Muscle layer of duodenum (tissue), 2 donors: Measurements from ENCODE around the gene RABL6.
"Not testable (repeated sequence)": the region's sequence is repeated elsewhere in the genome, so short reads cannot be mapped to it uniquely, and the experiment has no call there.

ENCODE experiments used
- H3K27ac ChIP-seq: one replicate; pipeline ENCODE4 v1.7.0; 2013; ENCODE audit warnings: mild to moderate bottlenecking, low read length
- H3K27me3 ChIP-seq: one replicate; pipeline ENCODE4 v1.7.0; 2013; ENCODE audit warnings: low read depth, mild to moderate bottlenecking, control low read depth, low read length
- H3K36me3 ChIP-seq, 2 donors: one replicate each; pipeline ENCODE4 v1.7.0; 2013; ENCODE audit warnings: low read length in 2 of 2, control low read depth in 1 of 2, mild to moderate bottlenecking in 1 of 2; ENCODE audit not compliant: insufficient read depth in 2 of 2, control insufficient read depth in 1 of 2
- H3K4me1 ChIP-seq, 2 donors: one replicate each; pipeline ENCODE4 v1.7.0; 2013; ENCODE audit warnings: low read length in 2 of 2, mild to moderate bottlenecking in 2 of 2, control low read depth in 1 of 2, moderate library complexity in 1 of 2; ENCODE audit not compliant: insufficient read depth in 2 of 2, control insufficient read depth in 1 of 2
- H3K4me3 ChIP-seq, 2 donors: one replicate each; pipeline ENCODE4 v1.7.0; 2013; ENCODE audit warnings: low read length in 2 of 2, low read depth in 1 of 2, mild to moderate bottlenecking in 1 of 2
- H3K9me3 ChIP-seq, 2 donors: one replicate each; pipeline ENCODE4 v1.7.0; 2013; ENCODE audit warnings: low read length in 2 of 2, control low read depth in 1 of 2, mild to moderate bottlenecking in 1 of 2; ENCODE audit not compliant: control insufficient read depth in 1 of 2
- donor health status: healthy.

Gene RABL6

DNA sequence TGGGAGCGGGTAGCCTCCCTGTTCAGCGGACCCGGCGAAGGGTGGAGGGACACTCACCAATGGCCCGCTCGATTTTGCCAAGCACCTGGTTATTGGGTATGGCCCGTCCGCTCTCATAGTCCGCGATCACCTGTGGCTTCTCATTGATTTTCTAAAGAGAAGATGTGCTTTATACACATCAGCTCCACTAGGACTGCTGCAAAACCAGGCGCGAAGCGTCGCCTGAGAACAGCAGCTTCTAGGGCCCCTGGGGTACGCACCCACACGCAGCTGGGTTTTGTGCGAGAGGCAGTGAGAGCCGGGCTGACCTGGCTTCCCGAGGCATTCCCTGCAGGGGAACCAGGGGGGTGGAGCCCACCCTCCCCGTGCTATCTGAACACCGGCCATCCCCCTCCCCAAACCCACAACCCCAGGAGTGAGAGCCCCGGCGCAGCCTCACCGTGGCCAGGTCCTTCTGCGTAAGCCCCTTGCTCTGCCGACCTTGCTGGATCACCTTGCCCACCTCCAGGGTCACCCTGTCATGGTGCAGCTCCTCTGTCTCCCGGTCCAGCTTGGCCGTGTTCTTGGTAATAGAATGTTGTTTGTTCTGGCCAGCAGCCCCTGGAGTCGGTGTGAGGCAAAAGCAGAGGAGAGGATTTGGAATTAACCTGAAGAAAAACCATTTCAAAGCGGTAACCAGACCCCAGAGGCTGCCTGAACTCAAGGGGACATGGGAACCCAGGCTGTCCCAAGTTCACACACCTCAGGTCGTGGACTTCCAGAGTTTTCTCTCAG, 55.3 kb downstream of the RABL6 start:
- Histone ChIP-seq H3K9me3 (no peaks in the 10 kb centered on the region), H3K27ac (no peak overlapping the region), H3K36me3 (peaks cover 16 to 36% of the 10 kb centered on the region in 2 donors), H3K27me3 (no peaks in the 10 kb centered on the region), H3K4me3 (no peak overlapping the region), H3K4me1 (peaks cover 8 to 22% of the 10 kb centered on the region in 2 donors)

DNA sequence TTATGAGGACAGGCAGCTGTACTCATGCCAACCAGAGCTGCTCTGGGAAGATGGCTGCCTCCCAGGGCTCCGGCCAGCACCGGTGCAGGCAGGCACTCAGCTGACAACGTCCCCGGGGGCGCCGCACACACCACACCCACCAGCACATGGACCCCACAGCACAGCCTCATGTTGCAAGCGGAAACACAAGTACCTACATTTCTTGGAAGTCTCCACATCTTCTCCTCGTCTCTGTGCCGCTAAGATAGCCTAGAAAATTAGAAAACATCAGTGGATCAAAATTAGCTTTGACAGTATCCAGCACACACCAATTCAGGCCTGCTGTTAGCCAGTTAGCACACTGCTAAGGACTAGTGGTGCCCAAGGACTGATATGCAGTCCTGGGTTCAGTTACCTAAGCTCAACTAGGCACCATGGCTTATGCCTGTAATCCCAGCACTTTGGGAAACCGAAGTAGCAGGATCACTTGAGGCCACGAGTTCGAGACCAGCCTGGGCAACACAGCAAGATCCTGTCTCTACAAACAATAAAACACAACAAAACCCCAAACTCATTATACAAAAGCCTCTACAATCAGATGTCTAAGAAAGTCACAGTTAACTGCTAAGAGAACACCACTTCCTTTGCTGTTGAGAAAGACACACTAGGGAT, 56.0 kb downstream of the RABL6 start:
- Histone ChIP-seq H3K36me3 (peaks cover 16 to 36% of the 10 kb centered on the region in 2 donors), H3K27ac (no peak overlapping the region), H3K4me3 (no peak overlapping the region), H3K9me3 (no peaks in the 10 kb centered on the region), H3K4me1 (peaks cover 8 to 21% of the 10 kb centered on the region in 2 donors), H3K27me3 (no peaks in the 10 kb centered on the region)

DNA sequence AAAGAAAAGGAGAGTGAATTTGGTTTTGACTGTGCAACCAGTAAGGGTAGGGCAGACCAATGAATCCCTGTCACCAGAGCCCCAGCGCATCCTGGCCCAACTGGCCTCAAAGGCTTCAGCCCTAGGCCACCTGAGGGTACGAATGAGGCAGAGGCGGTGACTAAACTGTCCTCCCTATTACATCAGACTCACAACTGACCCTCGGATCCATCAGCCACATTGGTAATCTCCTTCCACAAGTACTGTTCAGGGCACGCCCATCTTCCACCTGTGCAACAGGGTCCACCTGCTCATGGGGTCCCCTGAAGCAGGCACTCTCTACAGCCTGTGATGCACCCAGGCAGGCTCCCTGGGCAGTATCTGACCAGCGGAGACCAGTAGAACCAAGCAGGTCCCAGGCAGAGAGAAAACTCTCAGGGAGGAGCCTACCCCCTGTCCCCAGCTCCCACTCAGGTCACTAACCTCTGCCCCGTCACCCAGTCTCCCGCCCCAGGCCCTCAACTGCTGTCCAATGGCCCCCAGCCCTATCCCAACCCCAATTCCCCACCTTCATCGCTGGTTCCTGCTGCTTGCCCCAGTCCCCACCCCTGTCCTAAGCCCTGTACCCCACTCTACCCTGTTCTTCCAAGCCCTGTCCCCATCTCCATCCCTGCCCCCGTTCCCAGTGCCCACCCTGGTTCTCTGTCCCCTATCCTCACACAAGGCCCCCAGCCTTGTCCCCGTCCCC, 57.5 kb downstream of the RABL6 start:
- Histone ChIP-seq H3K9me3 (no peaks in the 10 kb centered on the region), H3K27me3 (no peaks in the 10 kb centered on the region), H3K4me3 (peak overlapping the region; percentile 63 to 92), H3K27ac (peak overlapping the region; percentile 20), H3K36me3 (peaks cover 16 to 36% of the 10 kb centered on the region in 2 donors), H3K4me1 (peaks cover 8 to 14% of the 10 kb centered on the region in 2 donors)

DNA sequence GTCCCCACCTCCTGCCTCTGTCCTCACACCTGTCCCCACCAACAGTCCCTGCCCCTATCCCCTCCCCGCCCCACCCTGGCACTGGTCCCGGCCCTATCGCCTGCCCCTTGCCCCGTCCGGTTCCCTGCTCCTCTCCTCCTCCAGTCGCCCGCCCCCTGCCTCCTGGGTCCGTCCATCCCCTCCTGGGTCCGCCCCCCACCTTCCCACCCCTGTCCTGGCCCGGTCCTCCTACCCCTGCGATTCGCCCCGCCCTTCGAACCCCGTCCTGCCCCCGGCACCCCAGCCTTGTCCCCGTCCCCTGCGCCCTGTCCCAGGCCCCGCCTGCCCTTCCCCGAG, 58.0 kb downstream of the RABL6 start:
- no peak overlapping the region for H3K27ac ChIP-seq
- peak overlapping the region; percentile 63 to 92 for H3K4me3 ChIP-seq
- peaks cover 16 to 34% of the 10 kb centered on the region in 2 donors for H3K36me3 ChIP-seq
- H3K27me3 ChIP-seq: no peaks in the 10 kb centered on the region
- H3K4me1 ChIP-seq: peaks cover 8 to 14% of the 10 kb centered on the region in 2 donors
- H3K9me3 ChIP-seq: no peaks in the 10 kb centered on the region

DNA sequence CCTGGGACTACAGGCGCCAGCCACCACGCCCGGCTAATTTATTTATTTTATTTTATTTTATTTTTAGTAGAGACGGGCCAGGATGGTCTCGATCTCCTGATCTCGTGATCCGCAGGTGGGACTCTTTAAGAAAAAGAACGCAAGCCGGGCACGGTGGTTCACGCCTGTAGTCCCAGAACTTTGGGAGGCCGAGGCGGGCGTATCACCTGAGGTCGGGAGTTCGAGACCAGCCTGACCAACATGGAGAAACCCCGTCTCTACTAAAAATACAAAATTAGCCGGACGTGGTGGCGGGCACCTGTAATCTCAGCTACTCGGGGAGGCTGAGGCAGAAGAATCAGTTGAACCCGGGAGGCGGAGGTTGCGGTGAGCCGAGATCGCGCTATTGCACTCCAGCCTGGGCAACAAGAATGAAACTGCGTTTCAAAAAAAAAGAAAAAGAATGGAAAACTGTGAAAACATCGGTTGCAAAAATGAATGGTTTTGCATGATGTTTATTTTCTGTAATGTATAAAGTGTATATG, 59.2 kb downstream of the RABL6 start:
- Histone ChIP-seq H3K36me3 (peaks cover 16 to 23% of the 10 kb centered on the region in 2 donors), H3K4me3 (peak overlapping the region in 1 of 2 donors; percentile 92), H3K4me1 (peaks cover 8 to 14% of the 10 kb centered on the region in 2 donors)
- H3K27me3 ChIP-seq, H3K9me3 ChIP-seq, H3K27ac ChIP-seq: not testable (repeated sequence)

DNA sequence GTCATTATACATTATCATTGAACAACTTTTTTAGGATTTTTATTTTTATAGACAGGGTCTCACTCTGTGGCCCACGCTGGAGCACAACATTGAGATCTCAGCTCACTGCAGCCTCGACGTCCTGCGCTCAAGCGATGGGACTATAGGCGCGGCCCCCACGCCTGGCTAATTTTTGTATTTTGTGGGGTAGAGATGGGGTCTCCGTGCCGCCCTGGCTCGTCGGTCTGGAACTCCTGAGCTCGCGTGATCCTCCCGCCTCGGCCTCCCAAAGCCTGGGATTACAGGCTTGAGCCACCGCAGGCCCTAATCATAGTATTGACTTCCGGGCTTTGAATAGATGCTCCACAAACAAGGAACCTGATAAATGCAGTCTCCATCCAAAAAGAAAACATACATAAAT, 59.7 kb downstream of the RABL6 start:
- H3K27ac ChIP-seq: no peak overlapping the region
- H3K4me1 ChIP-seq: peaks cover 8 to 14% of the 10 kb centered on the region in 2 donors
- H3K27me3 ChIP-seq: no peaks in the 10 kb centered on the region

DNA sequence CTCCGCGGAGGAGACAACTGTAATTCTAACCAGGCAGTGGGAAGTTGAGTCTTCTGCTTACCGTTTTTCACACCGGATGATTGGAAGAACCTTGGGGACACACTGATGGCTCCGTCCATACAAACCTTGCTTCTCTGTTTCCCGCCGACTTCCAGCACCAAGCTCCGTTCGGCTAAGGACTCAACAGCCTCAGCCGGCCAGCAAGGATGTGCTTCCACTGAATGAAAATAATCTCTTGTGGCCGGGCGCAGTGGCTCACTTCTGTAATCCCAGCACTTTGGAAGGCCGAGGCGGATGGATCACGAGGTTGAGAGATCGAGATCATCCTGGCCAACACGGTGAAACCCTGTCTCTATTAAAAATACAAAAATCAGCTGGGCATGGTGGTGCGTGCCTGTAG, 60.2 kb downstream of the RABL6 start:
- Histone ChIP-seq H3K36me3 (peaks cover 10 to 13% of the 10 kb centered on the region in 2 donors), H3K27ac (no peak overlapping the region), H3K4me3 (no peak overlapping the region), H3K27me3 (no peaks in the 10 kb centered on the region), H3K9me3 (no peaks in the 10 kb centered on the region), H3K4me1 (peaks cover 8 to 14% of the 10 kb centered on the region in 2 donors)

More for the DNA sequence above, 59.7 kb downstream of the RABL6 start:
- H3K9me3 ChIP-seq: no peaks in the 10 kb centered on the region
- peaks cover 14 to 18% of the 10 kb centered on the region in 2 donors for H3K36me3 ChIP-seq
- no peak overlapping the region for H3K4me3 ChIP-seq

DNA sequence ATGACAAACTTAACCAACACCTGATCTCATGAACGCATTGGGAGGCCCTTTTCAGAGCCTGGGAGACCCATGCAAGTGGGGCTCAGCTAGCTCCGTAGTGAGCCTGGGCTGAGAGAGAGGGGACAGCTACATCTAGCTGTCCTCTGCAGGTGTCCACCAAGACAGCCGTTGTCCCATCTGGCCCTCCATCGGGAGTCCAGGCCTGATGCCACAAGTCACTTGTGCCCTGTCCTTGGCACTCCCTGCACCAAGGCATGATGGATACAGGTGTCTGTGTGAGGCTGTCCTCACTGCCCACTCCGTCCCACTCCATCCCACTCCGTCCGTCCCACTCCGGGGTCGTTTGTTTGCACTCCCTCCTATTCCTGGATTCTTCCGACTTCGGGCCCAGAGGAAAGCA, 60.9 kb downstream of the RABL6 start:
- peaks cover 8 to 14% of the 10 kb centered on the region in 2 donors for H3K4me1 ChIP-seq
- peaks cover 3 to 6% of the 10 kb centered on the region in 2 donors for H3K36me3 ChIP-seq
- H3K9me3 ChIP-seq: no peaks in the 10 kb centered on the region
- H3K27ac ChIP-seq: no peak overlapping the region
- H3K27me3 ChIP-seq: no peaks in the 10 kb centered on the region
- H3K4me3 ChIP-seq: no peak overlapping the region

DNA sequence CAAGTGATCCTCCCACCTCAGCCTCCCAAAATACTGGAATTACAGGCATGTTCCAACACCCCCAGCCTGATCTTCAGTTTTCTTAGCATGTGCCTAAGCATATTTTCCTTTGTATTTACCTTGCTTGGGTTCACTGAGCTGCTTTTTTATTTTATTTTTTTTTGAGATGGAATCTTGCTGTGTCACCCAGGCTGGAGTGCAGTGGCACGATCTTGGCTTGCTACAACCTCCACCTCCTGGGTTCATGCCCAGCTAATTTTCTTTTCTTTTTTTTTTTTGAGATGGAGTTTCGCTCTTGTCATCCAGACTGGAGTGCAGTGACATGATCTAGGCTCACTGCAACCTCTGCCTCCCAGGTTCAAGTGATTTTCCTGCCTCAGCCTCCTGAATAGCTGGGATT, 61.9 kb downstream of the RABL6 start:
- not testable (repeated sequence) for H3K36me3 ChIP-seq, H3K27ac ChIP-seq, H3K4me3 ChIP-seq, H3K9me3 ChIP-seq, H3K27me3 ChIP-seq, H3K4me1 ChIP-seq

DNA sequence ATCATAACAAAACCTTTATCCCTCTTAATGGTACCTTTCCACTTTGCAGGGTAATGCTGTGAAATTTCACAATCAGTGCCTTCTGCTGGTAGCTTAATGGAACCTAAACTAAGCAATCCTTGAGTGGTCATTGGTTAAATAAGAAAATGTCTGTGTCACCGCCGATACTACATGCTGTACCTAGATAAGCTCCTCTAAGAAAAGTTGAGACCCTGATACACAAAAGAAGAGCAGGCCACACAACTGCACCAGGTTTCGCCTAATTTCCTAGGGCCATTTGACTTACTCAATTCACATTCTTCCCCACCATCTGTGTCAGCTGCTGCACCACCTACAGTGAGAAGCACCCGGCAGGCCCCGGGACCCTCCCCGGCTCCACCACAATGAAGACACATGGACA, 67.4 kb downstream of the RABL6 start:
- Histone ChIP-seq H3K27ac (no peak overlapping the region), H3K36me3 (no peaks in the 10 kb centered on the region), H3K9me3 (no peaks in the 10 kb centered on the region), H3K4me1 (no peaks in the 10 kb centered on the region), H3K4me3 (no peak overlapping the region), H3K27me3 (no peaks in the 10 kb centered on the region)

DNA sequence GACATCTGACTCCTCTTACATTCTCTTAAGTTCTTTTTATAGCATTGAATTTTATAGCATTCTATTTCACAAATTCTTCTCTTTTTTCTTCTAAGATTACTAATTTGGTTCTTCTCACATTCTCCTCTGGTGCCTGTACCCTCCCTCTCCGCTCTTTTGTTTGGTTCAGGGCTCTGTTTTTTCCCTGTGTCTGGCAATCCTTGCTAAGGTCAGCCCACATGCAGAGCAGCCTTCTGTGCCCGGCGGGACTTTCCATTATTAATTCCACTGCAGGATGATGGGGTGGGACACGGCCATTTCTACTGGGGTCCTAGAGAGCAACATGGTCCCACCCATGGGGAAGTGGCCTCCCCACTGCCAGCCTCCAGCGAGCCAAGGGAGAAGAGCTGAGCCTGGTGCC, 68.7 kb downstream of the RABL6 start:
- H3K27me3 ChIP-seq: no peaks in the 10 kb centered on the region
- H3K36me3 ChIP-seq: no peaks in the 10 kb centered on the region
- H3K9me3 ChIP-seq: no peaks in the 10 kb centered on the region
- H3K4me3 ChIP-seq: no peak overlapping the region
- H3K4me1 ChIP-seq: peaks cover 0 to 2% of the 10 kb centered on the region in 2 donors
- H3K27ac ChIP-seq: no peak overlapping the region
